ENCODE measurements around the gene ZNF77. TPM values are rescaled to one million over a fixed set of nuclear protein-coding genes. Genes with fewer than 3 reads are reported as not detected.

ZNF77 gene
- polyA plus RNA-seq, 1 donor from 2014 or later: 13.0 TPM

- no peak for TF ChIP-seq RAD21 (conservative IDR thresholded peaks at IDR 0.05)
- TF ChIP-seq REST (IDR thresholded peaks at IDR 0.05; ENCODE audit: borderline replicate concordance): no peak
- TF ChIP-seq EZH2 (IDR thresholded peaks at IDR 0.05; ENCODE audit: borderline replicate concordance, insufficient read depth, low read length, poor library complexity, severe bottlenecking): no peak
- Histone ChIP-seq H3K27me3 (ENCODE audit: insufficient read depth, low read depth, low read length) (peaks cover 80% of the 10 kb centered on the region), H2AFZ (ENCODE audit: low read depth, low read length) (no peak overlapping the region), H3F3A (ENCODE audit: insufficient read depth, low read length, poor library complexity, severe bottlenecking) (no peaks in the 10 kb centered on the region), H3K27ac (ENCODE audit: low read length) (no peak overlapping the region), H3K9me3 (ENCODE audit: low read length) (no peaks in the 10 kb centered on the region), H4K20me1 (ENCODE audit: insufficient read depth) (no peaks in the 10 kb centered on the region), H3K9me2 (ENCODE audit: insufficient read depth, low read length) (no peaks in the 10 kb centered on the region), H3K79me2 (replicated peaks; ENCODE audit: insufficient read depth, low read length) (no peaks in the 10 kb centered on the region), H3K9ac (ENCODE audit: low read length) (no peak overlapping the region), H3K36me3 (ENCODE audit: insufficient read depth, low read length) (no peaks in the 10 kb centered on the region), H3K4me3 (ENCODE audit: low read length) (no peak overlapping the region), H3K4me2 (ENCODE audit: low read length) (no peak overlapping the region)
Observed at GRCh38 chr19:2978772-2979171, 34.0 kb upstream of the ZNF77 start.

- H3K79me2 ChIP-seq (replicated peaks; ENCODE audit: insufficient read depth, low read length): no peaks in the 10 kb centered on the region
- no peaks in the 10 kb centered on the region for H3K36me3 ChIP-seq (ENCODE audit: insufficient read depth, low read length)
- H3K27ac ChIP-seq (ENCODE audit: low read length): no peak overlapping the region
- no peak overlapping the region for H3K4me3 ChIP-seq (ENCODE audit: low read length)
- H3K27me3 ChIP-seq (ENCODE audit: insufficient read depth, low read depth, low read length): peaks cover 77% of the 10 kb centered on the region
- no peak overlapping the region for H2AFZ ChIP-seq (ENCODE audit: low read depth, low read length)
- no peaks in the 10 kb centered on the region for H3F3A ChIP-seq (ENCODE audit: insufficient read depth, low read length, poor library complexity, severe bottlenecking)
- no peak overlapping the region for H3K9ac ChIP-seq (ENCODE audit: low read length)
- no peaks in the 10 kb centered on the region for H4K20me1 ChIP-seq (ENCODE audit: insufficient read depth)
- TF ChIP-seq EP300 (conservative IDR thresholded peaks at IDR 0.05; ENCODE audit: poor library complexity, severe bottlenecking) (no peak), SMC3 (conservative IDR thresholded peaks at IDR 0.05; ENCODE audit: poor library complexity) (no peak), RAD21 (conservative IDR thresholded peaks at IDR 0.05) (no peak), EZH2 (IDR thresholded peaks at IDR 0.05; ENCODE audit: borderline replicate concordance, insufficient read depth, low read length, poor library complexity, severe bottlenecking) (no peak), REST (IDR thresholded peaks at IDR 0.05; ENCODE audit: borderline replicate concordance) (no peak), TAF1 (IDR thresholded peaks at IDR 0.05; ENCODE audit: low read depth) (no peak), POLR2AphosphoS5 (IDR thresholded peaks at IDR 0.05) (no peak)
- no peaks in the 10 kb centered on the region for H3K9me3 ChIP-seq (ENCODE audit: low read length)
- no peaks in the 10 kb centered on the region for H3K9me2 ChIP-seq (ENCODE audit: insufficient read depth, low read length)
- no peak overlapping the region for H3K4me2 ChIP-seq (ENCODE audit: low read length)
Observed at GRCh38 chr19:2978166-2978767, 33.5 kb upstream of the ZNF77 start.
